Measurements from ENCODE around the gene C1QL4.
A peak's percentile ranks its signal among the peaks of the same experiment; 100 is the strongest.
"Not testable (repeated sequence)": the region's sequence is repeated elsewhere in the genome, so short reads cannot be mapped to it uniquely, and the experiment has no call there.

Gene C1QL4

GRCh38 chr12:49332891-49333371 lies 4.1 kb downstream of the C1QL4 start:
- no peak for DNase-seq

GRCh38 chr12:49332441-49332861 lies 4.5 kb downstream of the C1QL4 start:
- no peak for DNase-seq

GRCh38 chr12:49331380-49332222 lies 5.4 kb downstream of the C1QL4 start:
- no peak for DNase-seq

GRCh38 chr12:49330631-49331379 lies 6.2 kb downstream of the C1QL4 start:
- no peak for DNase-seq

- no peak for DNase-seq
Measured at GRCh38 chr12:49330032-49330619, 6.9 kb downstream of the C1QL4 start.

- DNase-seq, result no peak
Measured at GRCh38 chr12:49328816-49329215, 8.2 kb downstream of the C1QL4 start.

GRCh38 chr12:49327887-49328286 lies 9.1 kb downstream of the C1QL4 start:
- DNase-seq, result no peak

- DNase-seq, result no peak
Measured at GRCh38 chr12:49327368-49327767, 9.6 kb downstream of the C1QL4 start.

GRCh38 chr12:49325606-49326005 lies 11.4 kb downstream of the C1QL4 start:
- DNase-seq, result no peak

- no peak for DNase-seq
Measured at GRCh38 chr12:49323524-49324097, 13.4 kb downstream of the C1QL4 start.

- DNase-seq, result peak; percentile 97
Measured at GRCh38 chr12:49322708-49323523, 14.1 kb downstream of the C1QL4 start, which contains the start of gene TROAP. TROAP (plus strand) TSS chr12:49323255; CDS start chr12:49323609, 354 bp downstream.

GRCh38 chr12:49322367-49322707 lies 14.7 kb downstream of the C1QL4 start:
- no peak for DNase-seq

GRCh38 chr12:49320411-49321103 lies 16.4 kb downstream of the C1QL4 start:
- DNase-seq, result not testable (repeated sequence)

GRCh38 chr12:49317118-49317517 lies 19.9 kb downstream of the C1QL4 start:
- not testable (repeated sequence) for DNase-seq

GRCh38 chr12:49314811-49315210 lies 22.2 kb downstream of the C1QL4 start:
- DNase-seq, result no peak

- not testable (repeated sequence) for DNase-seq
Measured at GRCh38 chr12:49310451-49311000, 26.5 kb downstream of the C1QL4 start.

GRCh38 chr12:49309386-49309785 lies 27.6 kb downstream of the C1QL4 start:
- no peak for DNase-seq

- DNase-seq, result no peak
Measured at GRCh38 chr12:49305762-49306510, 31.1 kb downstream of the C1QL4 start.

GRCh38 chr12:49304161-49304560 lies 32.8 kb downstream of the C1QL4 start:
- no peak for DNase-seq

GRCh38 chr12:49301760-49302159 lies 35.2 kb downstream of the C1QL4 start:
- DNase-seq, result peak; percentile 20

- DNase-seq, result no peak
Measured at GRCh38 chr12:49298160-49298559, 38.8 kb downstream of the C1QL4 start.

Measured in activated naive CD4-positive, alpha-beta T cell treated with Interleukin-2 at 50 U/mL for 16 hours (primary cell).